ENCODE data around the gene DDX50. TPM values are rescaled to one million over a fixed set of nuclear protein-coding genes. Genes with fewer than 3 reads are reported as not detected.

Gene DDX50
- total RNA-seq, 4 donors from 2014 or later = 44.6 to 76.3 (median 49.1) TPM

- no peak for TF ChIP-seq POLR2A (IDR thresholded peaks at IDR 0.05)
- no peak for TF ChIP-seq CTCF (IDR thresholded peaks at IDR 0.05)
- Histone ChIP-seq H3K36me3 (no peaks in the 10 kb centered on the region), H3K27ac (no peak overlapping the region), H3K4me3 (no peak overlapping the region), H3K4me1 (no peaks in the 10 kb centered on the region), H3K9me3 (no peaks in the 10 kb centered on the region), H3K27me3 (no peaks in the 10 kb centered on the region)
- DNase-seq = no peak
- intact Hi-C loops (cut with DNase I; ENCODE audit: low total_unique reads) = no loop called here
Measured at GRCh38 chr10:68878496-68878895, 22.6 kb upstream of the DDX50 start.

GRCh38 chr10:68879628-68880027, 21.5 kb upstream of the DDX50 start:
- H3K27ac ChIP-seq = no peak overlapping the region
- intact Hi-C loops (cut with DNase I; ENCODE audit: low total_unique reads) = no loop called here
- H3K36me3 ChIP-seq = no peaks in the 10 kb centered on the region
- TF ChIP-seq CTCF (IDR thresholded peaks at IDR 0.05) = no peak
- TF ChIP-seq POLR2A (IDR thresholded peaks at IDR 0.05) = no peak
- no peak for DNase-seq
- no peaks in the 10 kb centered on the region for H3K4me1 ChIP-seq
- H3K4me3 ChIP-seq = no peak overlapping the region
- no peaks in the 10 kb centered on the region for H3K9me3 ChIP-seq
- H3K27me3 ChIP-seq = no peaks in the 10 kb centered on the region

GRCh38 chr10:68880181-68880580, 20.9 kb upstream of the DDX50 start:
- no peaks in the 10 kb centered on the region for H3K27me3 ChIP-seq
- H3K36me3 ChIP-seq = no peaks in the 10 kb centered on the region
- H3K27ac ChIP-seq = no peak overlapping the region
- no peaks in the 10 kb centered on the region for H3K9me3 ChIP-seq
- intact Hi-C loops (cut with DNase I; ENCODE audit: low total_unique reads) = no loop called here
- no peak overlapping the region for H3K4me3 ChIP-seq
- H3K4me1 ChIP-seq = no peaks in the 10 kb centered on the region
- DNase-seq = no peak
- TF ChIP-seq POLR2A (IDR thresholded peaks at IDR 0.05) (no peak), CTCF (IDR thresholded peaks at IDR 0.05) (no peak)

GRCh38 chr10:68895041-68895440, 6.1 kb upstream of the DDX50 start:
- Histone ChIP-seq H3K27me3 (no peaks in the 10 kb centered on the region), H3K36me3 (no peaks in the 10 kb centered on the region), H3K4me1 (peaks cover 0 to 4% of the 10 kb centered on the region in 2 donors), H3K9me3 (no peaks in the 10 kb centered on the region), H3K27ac (no peak overlapping the region), H3K4me3 (no peak overlapping the region)
- TF ChIP-seq CTCF (IDR thresholded peaks at IDR 0.05) = no peak
- TF ChIP-seq POLR2A (IDR thresholded peaks at IDR 0.05) = no peak
- intact Hi-C loops (cut with DNase I; ENCODE audit: low total_unique reads) = no loop called here
- no peak for DNase-seq

GRCh38 chr10:68897336-68897741, 3.8 kb upstream of the DDX50 start:
- Histone ChIP-seq H3K36me3 (no peaks in the 10 kb centered on the region), H3K27me3 (no peaks in the 10 kb centered on the region), H3K4me1 (peaks cover 0 to 4% of the 10 kb centered on the region in 2 donors), H3K9me3 (no peaks in the 10 kb centered on the region), H3K4me3 (no peak overlapping the region), H3K27ac (no peak overlapping the region)
- no peak for TF ChIP-seq POLR2A (IDR thresholded peaks at IDR 0.05)
- TF ChIP-seq CTCF (IDR thresholded peaks at IDR 0.05) = peak; percentile 24 to 59 (median 42)
- intact Hi-C loops (cut with DNase I; ENCODE audit: low total_unique reads) = no loop called here
- peak in 1 of 2 donors; percentile 37 for DNase-seq
